ENCODE measurements around the gene SULT1C4. TPM values are rescaled to one million over a fixed set of nuclear protein-coding genes. Genes with fewer than 3 reads are reported as not detected.

Gene SULT1C4
- total and polyA plus RNA-seq, 2 experiments from 2014 or later, result 0.87 to 2.1 TPM

GRCh38 chr2:108436976-108437375, 59.2 kb downstream of the SULT1C4 start (continued):
- no peak for TF ChIP-seq CREB1 (CRISPR knock-in tag; IDR thresholded peaks at IDR 0.05; ENCODE audit: low read depth)
- no peak for TF ChIP-seq ZNF114 (CRISPR knock-in tag; IDR thresholded peaks at IDR 0.05)
- no peak for TF ChIP-seq CTCF (conservative IDR thresholded peaks at IDR 0.05; ENCODE audit: low read depth in 2 of 2)
- TF ChIP-seq ETS1 (IDR thresholded peaks at IDR 0.05), result no peak
- no peak for TF ChIP-seq JUNB (IDR thresholded peaks at IDR 0.05; ENCODE audit: unreplicated experiment)
- no peak for TF ChIP-seq REST (IDR thresholded peaks at IDR 0.05; ENCODE audit: unreplicated experiment)

Small RNAs within 50 kb of the gene (small RNA-seq; reads per million reads assigned to genes)
- not detected for gene SMIM12P1 (ENCODE audit: low replicate concordance)

Other genes starting within 250 kb of the SULT1C4 start
- not detected in 2 replicates for gene SULT1C3, start 138.0 kb upstream of the SULT1C4 start, total RNA-seq (2014; rRNA removed; shearing (Covaris generic))
- not detected in 2 replicates for gene SULT1C3, start 138.0 kb upstream of the SULT1C4 start, polyA plus RNA-seq (2016; fragmentation: Nextera tagmentation; extraction: Ambion mirVana)
- 0.69 and 1.9 TPM in 2 replicates for gene SULT1C2, start 89.1 kb upstream of the SULT1C4 start, total RNA-seq (2014; rRNA removed; shearing (Covaris generic))
- gene SULT1C2, start 89.1 kb upstream of the SULT1C4 start, polyA plus RNA-seq (2016; fragmentation: Nextera tagmentation; extraction: Ambion mirVana), result 1.2 and 1.9 TPM in 2 replicates
- 36.2 and 43.4 TPM in 2 replicates for gene GCC2, start 71.3 kb downstream of the SULT1C4 start, total RNA-seq (2014; rRNA removed; shearing (Covaris generic))
- gene GCC2, start 71.3 kb downstream of the SULT1C4 start, polyA plus RNA-seq (2016; fragmentation: Nextera tagmentation; extraction: Ambion mirVana), result 122 and 172 TPM in 2 replicates
- gene LIMS1, start 156.5 kb downstream of the SULT1C4 start, total RNA-seq (2014; rRNA removed; shearing (Covaris generic)), result 30.9 and 36.9 TPM in 2 replicates
- 28.6 and 32.4 TPM in 2 replicates for gene LIMS1, start 156.5 kb downstream of the SULT1C4 start, polyA plus RNA-seq (2016; fragmentation: Nextera tagmentation; extraction: Ambion mirVana)

All from GM23338 (cell line).